ENCODE results near the gene GRID1. TPM values are rescaled to one million over a fixed set of nuclear protein-coding genes. Genes with fewer than 3 reads are reported as not detected.
"Not testable (repeated sequence)": the region's sequence is repeated elsewhere in the genome, so short reads cannot be mapped to it uniquely, and the experiment has no call there.

GRID1 gene
- polyA plus RNA-seq, 3 donors: 0.71 to 1.7 (median 1.6) TPM

DNA sequence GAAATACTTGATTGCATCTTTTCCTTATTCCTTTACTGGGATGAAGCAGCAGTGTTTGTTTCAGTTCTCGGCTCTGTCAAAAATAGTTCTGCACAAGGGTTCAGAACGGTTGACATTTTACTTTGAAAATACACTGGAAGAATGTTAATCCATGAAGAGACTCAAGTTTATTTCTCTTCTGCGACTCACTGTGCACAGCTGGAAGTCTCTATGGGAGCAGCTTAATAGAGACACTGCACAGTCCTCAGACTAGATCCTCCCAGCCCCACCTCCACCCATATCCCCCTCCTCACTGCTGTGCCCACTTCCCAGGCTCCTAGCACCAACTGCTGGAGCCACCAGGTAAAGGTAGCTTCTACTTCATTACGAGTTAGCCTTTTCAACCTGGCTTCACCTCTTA, 517.8 kb downstream of the GRID1 start:
- 59 to 76% (median 67%) methylated on average over 4 of the region's 4 CpGs for WGBS, 3 donors
- no peak overlapping the region for H3K27ac ChIP-seq (ENCODE audit: low read depth, low read length)

DNA sequence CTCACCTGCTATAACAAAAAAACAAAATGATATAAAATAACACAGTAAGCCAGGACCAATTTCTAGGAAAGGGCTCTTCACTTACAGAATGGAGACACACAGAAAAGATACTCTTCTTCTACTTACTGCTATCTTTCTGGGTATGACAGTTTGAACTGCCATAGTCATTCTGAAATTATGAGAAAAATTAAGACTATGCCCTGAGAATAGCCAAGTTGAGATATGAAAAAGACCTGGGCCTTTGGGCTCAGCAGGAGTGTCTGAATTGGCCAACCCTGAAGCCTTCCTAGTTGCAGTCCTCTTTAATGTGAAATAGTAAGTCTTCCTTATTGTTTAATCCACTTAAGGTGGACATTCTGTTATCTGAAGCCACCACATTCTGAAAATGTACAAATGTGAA, 519.5 kb downstream of the GRID1 start:
- H3K27ac ChIP-seq (ENCODE audit: low read depth, low read length): no peak overlapping the region

DNA sequence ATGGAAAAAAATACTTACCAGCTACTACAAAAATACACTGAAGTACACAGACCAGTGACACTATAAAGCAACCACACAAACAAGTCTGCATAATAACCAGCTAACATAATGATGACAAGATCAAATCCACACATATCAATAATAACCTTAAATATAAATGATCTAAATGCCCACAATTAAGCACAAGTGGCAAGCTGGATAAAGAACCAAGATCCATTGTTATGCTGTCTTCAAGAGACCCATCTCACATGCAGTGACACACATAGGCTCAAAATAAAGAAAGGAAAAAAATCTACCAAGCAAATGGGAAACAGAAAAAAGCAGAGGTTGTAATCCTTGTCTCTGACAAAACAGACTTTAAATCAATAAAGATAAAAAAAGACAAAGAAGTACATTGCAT, 527.9 kb downstream of the GRID1 start:
- not testable (repeated sequence) for H3K27ac ChIP-seq (ENCODE audit: low read depth, low read length)

DNA sequence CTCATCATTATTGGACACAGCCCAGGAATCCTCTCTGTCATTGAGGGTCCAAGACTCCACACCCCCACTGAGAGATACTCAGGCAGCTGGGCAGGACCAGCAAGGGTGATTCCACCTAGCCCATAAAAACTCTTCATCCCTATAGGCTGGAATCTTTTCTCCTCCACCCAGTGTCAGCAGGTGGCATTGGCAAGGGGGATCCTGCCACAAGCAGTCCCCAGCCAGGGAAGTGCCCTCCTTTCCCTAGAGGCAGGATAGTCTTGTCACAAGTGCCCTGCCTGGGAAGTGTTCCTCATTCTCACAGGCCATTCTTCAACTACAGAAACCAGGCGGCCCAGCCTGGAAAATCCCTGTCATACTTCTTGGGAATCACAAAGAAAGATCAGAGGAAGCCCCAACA, 533.6 kb downstream of the GRID1 start:
- 50 to 68% (median 63%) methylated on average over 1 of the region's 1 CpG for WGBS, 3 donors
- no peak overlapping the region for H3K27ac ChIP-seq (ENCODE audit: low read depth, low read length)

DNA sequence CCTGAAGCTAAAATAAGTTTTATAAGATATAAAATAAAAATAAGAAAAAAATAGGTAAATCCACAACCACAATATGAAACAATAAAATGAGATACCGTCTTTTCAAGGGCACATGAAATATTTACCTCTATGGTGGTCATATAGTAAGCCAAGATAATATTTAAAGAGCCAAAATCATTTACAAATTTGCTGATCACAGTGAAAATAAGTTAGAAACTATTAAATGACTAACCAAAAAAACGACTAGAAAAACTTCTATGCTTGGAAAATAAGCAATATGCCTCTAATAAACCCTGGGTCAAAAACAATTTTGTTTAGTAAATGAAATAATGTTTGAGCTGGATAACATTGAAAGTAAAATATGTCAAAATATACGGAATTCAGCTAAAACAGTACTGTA, 535.2 kb downstream of the GRID1 start:
- no peak overlapping the region for H3K27ac ChIP-seq (ENCODE audit: low read depth, low read length)
- 63 to 74% (median 68%) methylated on average over 3 of the region's 3 CpGs for WGBS, 3 donors

DNA sequence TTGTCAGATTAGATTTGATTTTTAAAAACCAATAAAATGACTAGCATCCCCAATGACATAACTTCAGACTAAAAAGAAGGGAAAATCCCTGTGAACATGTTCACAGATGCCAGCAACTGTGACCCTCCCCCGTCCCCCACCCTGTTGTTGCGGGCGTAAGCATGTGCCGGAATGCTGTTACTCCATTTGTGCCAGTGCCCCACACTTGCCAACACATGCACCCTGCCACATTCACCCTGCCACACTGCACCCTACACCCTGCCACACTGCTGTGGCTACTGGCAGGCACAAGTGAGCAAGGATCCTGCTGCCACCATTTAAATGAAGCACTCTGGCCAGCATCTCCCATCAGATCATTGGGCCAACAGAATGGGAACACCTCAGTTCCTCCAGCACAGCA, 540.2 kb downstream of the GRID1 start:
- WGBS, 3 donors: 88 to 95% (median 92%) methylated on average over 4 of the region's 4 CpGs
- no peak overlapping the region for H3K27ac ChIP-seq (ENCODE audit: low read depth, low read length)

DNA sequence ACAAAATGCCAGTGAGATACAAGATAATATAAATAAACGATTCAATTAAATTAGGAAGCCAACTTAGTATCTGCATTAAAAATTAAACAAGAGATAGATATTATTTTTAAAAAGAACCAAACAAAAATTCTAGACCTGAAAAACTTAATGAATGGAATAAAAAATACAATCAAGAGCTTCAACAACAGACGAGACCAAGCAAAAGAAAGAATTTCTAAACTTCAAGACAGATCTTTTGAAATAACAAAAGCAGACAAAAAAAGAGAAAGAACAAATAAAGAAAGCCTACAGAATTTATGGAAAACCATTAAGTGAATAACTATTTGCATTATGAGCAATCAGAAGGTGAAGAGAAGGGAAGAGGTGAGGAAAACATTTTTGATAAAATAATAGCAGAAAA, 555.2 kb downstream of the GRID1 start:
- 79 to 87% (median 85%) methylated on average over 2 of the region's 2 CpGs for WGBS, 3 donors
- H3K27ac ChIP-seq (ENCODE audit: low read depth, low read length): no peak overlapping the region

DNA sequence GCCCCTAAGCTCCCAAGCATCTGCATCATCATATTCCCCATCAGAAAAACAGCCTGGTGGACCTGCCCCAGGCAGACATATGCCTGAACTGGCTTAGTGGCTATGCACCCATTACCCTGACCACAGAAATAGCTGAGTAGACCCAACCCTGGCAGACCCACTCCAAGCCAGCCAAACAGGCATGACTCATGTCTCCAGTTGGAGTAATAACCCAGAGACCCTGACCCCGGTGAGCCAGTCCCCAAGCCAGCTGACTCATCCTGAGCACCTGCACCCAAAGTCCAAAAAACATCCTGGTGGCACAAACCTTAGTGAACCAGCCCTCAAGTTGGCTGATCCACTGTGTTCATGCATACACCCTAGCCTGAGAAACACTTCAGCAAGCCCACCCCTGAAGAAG, 555.9 kb downstream of the GRID1 start:
- WGBS, 3 donors: 63 to 87% (median 73%) methylated on average over 1 of the region's 1 CpG
- H3K27ac ChIP-seq (ENCODE audit: low read depth, low read length): no peak overlapping the region

DNA sequence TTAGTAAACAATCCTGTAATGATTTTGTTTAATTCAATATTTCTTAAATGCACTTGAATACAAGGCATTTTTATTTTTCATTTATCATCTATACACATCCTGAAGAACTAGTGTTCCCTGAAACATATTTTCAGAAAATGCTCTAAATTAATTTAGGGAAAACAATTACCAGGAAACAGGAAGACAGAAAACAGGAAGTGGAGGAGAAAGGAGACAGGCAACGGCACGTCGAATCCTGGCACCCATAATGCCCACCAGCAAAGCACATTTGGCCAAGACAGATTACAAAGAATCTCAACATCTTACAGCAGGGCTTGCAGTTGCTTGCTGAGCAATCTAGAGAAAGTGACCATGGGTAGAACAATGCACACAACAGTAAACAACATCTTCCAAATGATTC, 571.1 kb downstream of the GRID1 start:
- no peak overlapping the region for H3K27ac ChIP-seq (ENCODE audit: low read depth, low read length)
- WGBS, 3 donors: 35 to 57% (median 47%) methylated on average over 3 of the region's 3 CpGs

DNA sequence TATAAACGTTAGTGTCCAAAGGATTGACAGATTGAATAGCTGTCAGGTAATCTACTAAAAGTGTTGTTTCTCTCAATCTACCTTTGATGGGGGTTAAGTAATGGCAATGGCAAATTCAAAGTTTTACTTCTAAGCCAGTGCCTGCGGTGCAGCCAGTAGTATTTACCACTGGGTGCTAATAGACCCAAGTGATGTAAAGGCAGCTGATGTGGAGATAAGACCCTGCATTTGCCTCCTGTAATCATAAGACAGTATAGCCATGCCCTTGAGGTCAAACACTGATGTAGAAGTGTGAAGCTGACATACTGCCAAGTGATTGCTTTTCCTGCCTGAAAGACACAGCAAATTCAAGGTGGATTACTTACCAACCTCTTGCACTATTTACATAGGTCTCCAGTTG, 572.0 kb downstream of the GRID1 start:
- WGBS, 3 donors: 37 to 67% (median 62%) methylated on average over 2 of the region's 2 CpGs
- H3K27ac ChIP-seq (ENCODE audit: low read depth, low read length): no peak overlapping the region

DNA sequence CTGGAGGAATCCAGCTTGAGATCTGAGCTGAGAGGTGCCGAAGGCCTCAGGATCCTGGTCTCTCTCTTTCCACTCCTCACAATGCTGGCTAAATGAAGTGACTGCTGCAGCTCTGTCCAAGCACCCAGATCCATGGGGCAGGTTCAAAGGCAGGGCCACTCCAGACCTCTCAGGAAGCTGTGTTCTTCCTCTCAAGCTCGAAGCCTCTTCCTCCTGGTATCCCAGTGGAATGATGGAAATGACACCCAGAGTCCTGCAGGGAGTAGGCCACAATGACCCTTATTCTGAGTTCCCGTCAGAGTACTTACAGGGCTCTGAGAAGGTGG, 574.1 kb downstream of the GRID1 start:
- H3K27ac ChIP-seq (ENCODE audit: low read depth, low read length): no peak overlapping the region
- WGBS, 3 donors: 53 to 81% (median 54%) methylated on average over 3 of the region's 3 CpGs

DNA sequence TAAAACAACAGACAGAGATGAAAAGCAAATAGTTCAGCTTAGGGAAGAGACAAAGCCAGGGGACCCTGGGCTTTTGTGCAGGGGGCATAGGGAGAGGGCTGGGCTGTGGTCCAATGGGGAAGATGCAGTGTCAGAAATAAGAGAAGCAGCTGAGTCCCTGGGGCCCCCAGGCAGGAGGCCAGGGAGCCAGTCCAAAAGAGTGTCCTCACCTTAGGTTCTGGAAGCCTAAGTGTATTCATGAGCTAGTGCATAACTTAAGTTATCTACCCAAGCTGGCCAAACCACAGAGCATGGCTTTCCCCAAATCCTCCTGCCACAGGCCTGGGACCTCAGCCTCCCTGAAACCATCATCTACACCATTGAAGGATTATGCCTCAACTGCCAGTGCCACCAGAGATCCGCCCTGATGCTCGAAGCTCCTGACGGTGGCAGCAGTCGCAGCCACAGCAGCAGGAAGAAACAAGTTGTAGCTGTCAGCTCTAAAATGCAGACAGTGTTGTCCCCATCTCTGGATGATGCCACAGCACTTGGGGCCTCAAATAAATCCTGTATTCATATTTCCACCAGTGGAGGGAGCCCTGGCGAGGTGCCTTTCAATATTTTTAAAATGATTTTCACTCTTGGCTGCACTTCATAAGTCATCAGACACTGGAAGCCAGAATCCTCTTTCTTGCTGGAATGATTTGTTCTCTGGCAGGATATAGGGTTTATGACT, 574.6 kb downstream of the GRID1 start:
- no peak overlapping the region for H3K27ac ChIP-seq (ENCODE audit: low read depth, low read length)
- 61 to 71% (median 62%) methylated on average over 5 of the region's 5 CpGs for WGBS, 3 donors

DNA sequence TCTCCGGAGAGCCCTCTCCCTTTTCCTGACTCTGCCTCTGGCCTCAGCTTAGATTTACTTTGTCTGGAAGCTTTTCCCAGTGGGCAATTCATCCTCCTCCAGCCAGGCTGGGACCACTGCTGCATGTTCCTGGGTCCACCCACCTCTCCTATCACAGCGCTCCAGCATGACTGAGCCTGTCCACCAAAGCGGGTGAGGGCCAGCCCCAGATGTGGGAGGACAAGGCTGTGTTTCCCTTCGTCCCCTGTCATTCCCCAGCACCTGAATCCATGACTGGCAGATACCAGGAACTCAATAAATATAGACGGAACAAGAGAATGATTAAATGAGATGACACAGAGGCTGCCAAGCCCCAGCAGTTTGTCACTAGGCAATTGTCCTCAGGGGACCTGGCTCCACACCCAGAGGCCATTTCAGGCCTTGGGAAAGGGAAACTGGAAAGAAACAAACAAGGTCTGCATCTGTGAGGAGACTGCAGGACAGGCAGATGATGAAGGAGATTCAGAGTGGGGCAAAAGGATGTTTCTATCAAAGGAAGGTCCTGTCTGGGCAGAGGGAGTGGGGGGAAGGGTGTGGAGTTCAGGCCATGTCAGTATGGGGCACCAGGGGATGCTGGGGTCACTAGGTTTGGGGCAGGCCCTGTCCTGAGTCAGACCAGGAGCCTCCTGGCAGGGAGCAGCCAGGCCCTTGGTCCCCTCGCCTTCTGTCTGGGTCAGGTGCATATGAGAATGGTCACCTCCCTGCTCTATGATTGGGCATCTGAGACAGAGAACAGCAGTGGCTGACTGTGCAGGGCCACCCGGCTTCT, 576.4 kb downstream of the GRID1 start:
- WGBS, 3 donors: 72 to 76% (median 76%) methylated on average over 7 of the region's 7 CpGs
- no peak overlapping the region for H3K27ac ChIP-seq (ENCODE audit: low read depth, low read length)

DNA sequence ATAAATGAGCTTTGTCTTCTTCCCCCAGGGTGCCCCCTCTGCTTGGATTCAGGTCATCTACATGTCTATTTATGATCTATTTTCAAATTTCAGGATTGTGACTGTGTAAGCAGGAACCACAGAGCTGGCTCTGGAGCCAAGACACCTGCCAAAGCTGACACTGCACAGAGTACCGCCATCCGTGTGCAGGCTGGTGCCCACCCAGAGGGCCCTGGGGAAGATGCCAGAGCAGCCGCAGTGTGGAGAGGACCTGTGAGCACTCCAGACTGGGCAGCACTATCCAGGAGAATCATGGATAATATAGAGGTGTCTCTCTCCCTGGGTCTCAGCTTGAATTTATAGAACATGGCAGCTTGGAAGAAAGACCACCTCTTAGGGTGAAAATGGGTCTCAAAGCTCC, 577.5 kb downstream of the GRID1 start:
- 68 to 90% (median 88%) methylated on average over 3 of the region's 3 CpGs for WGBS, 3 donors
- H3K27ac ChIP-seq (ENCODE audit: low read depth, low read length): no peak overlapping the region

DNA sequence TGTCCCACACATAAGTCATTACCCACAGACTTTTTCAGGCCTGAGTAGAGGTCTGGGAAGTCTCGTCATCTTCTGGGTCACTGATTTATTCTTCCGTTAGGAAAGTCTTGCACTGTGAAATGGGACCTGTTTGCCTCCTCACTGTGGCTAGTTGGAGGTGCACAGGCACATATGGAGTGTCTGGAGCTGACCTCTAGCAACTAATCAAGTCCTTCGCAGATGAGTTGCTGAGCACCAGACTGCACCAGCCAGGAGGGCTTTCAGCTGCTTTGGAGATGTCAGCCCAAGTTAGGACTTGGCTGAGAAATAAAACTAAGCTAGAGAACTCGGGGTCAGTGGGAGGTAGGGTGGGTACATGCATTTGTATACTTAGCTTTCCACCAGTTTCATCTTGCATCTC, 578.0 kb downstream of the GRID1 start:
- no peak overlapping the region for H3K27ac ChIP-seq (ENCODE audit: low read depth, low read length)

DNA sequence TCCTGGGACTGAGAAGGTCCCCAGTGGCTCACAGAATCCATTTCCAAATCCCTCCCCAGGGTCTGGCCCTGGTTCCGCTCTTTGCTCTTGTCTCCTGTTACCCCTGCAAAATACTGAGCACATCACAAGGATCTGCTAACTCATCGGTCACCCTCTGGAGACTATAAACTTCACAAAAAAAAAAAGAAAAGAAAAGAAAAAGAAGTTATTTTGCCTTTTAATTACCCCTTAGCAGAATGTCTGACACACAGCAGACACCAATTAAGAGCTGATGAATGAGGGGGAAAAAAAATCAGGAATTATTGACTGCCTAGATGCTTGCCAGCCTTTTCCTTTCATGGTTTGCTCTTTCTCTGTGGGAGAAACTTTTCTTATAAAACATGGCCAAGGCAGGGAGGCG, 578.7 kb downstream of the GRID1 start:
- WGBS, 3 donors: 86 to 88% (median 87%) methylated on average over 3 of the region's 3 CpGs
- no peak overlapping the region for H3K27ac ChIP-seq (ENCODE audit: low read depth, low read length)

More for the DNA sequence above, 578.0 kb downstream of the GRID1 start:
- WGBS, 3 donors: 82 to 85% (median 84%) methylated on average over 4 of the region's 4 CpGs

DNA sequence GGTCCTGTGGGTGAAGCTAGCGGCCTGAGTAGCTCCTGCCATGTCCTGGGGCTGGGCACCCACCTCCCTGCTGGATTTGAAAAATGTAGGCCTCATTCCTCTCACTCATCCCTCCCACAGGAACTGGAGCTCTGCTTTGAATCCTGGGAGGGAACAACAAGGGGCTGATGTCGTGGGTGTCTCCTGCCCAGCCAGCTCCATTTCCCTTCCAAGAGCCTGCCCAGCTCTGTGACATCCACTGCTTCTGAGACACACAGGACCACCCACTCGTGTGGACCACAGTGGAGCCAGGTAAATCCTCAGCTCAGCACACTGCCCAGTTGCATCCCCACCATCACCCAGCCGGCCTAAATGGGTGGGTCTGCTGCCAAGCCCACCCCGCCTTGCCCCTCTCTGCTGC, 579.2 kb downstream of the GRID1 start:
- no peak overlapping the region for H3K27ac ChIP-seq (ENCODE audit: low read depth, low read length)
- 78 to 87% (median 86%) methylated on average over 5 of the region's 5 CpGs for WGBS, 3 donors

DNA sequence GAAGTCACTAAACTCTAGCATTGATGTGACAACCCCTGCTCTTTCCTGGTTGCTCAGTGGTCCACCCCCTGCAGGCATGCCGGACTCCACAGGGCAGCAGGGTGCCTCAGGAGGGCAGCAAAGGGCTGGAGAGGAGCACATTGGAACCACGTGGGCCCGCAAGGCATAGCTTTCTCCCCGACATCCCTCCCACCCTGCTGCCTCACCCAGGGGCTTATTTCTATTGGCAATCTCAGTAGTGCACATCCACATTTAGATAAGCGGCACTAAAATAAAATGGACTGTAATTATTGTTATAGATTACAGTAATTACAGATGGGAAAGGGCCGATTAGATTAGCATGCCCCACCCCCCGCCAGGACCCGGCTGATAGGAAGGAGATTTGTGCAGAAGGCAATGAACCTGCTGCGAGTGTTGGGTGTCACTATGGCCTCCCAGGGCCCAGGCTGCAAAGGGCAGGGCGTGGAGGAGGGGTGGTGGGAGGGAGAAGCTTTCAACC, 580.1 kb downstream of the GRID1 start:
- WGBS, 3 donors: 58 to 74% (median 73%) methylated on average over 10 of the region's 10 CpGs

DNA sequence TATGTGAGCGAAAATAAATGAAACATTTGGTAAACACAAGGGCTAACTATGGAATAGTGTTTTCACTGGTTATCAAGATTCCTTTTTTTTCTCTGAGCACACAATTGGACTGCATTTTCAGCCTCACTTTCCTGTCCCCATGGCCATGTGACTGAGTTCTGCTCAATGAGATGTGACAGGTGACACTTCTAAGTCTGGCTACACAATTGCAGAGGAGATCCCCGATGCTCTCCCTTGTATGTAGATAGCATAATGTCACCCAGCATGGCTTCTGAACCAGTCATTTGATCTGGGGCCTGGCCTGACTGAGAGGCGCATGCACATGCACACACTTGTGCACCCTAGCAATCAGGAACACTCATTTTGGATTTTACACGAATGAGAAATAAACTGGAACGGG, 581.8 kb downstream of the GRID1 start:
- WGBS, 3 donors: 61 to 79% (median 72%) methylated on average over 5 of the region's 5 CpGs
- H3K27ac ChIP-seq (ENCODE audit: low read depth, low read length): no peak overlapping the region

More for the DNA sequence above, 580.1 kb downstream of the GRID1 start:
- no peak overlapping the region for H3K27ac ChIP-seq (ENCODE audit: low read depth, low read length)

DNA sequence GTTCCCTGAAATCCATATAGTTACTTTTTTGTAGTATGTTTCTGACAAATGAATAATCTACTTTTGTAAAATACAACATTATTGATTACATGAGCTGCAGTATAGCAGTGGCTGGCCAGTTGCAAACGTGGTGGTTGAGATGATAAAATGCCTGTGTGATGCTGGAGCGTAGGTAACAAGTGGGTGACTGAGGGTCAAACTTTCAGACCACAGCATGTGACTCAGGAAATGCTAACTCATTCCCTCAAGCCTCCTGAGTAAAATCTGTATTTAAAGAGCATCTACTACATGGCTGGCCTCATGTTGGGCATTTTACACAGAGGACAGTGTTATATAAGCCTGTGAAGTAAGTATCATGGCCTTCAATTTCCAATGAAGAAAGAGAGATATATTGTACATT, 585.2 kb downstream of the GRID1 start:
- no peak overlapping the region for H3K27ac ChIP-seq (ENCODE audit: low read depth, low read length)
- WGBS, 3 donors: 62 to 74% (median 64%) methylated on average over 2 of the region's 2 CpGs

Data from adipose tissue (tissue), 3 donors.